Posterior vena cava (tissue), 2 donors: ENCODE data around the gene OR7G1. TPM values are rescaled to one million over a fixed set of nuclear protein-coding genes. Genes with fewer than 3 reads are reported as not detected.
"Not testable (repeated sequence)": the region's sequence is repeated elsewhere in the genome, so short reads cannot be mapped to it uniquely, and the experiment has no call there.

Experiments used
- DNase-seq: peaks from one replicate; pipeline ENCODE4 v3.0.0-alpha.2; 2020; ENCODE audit warnings: low spot score
- intact Hi-C, 2 donors: fragments of 100-400 bp; cut with DNase I; formaldehyde crosslinking; loops; one replicate each; pipeline versions ENCODE4 v1.14.1 to v1.14.2; 2022 to 2023
- total RNA-seq, 2 donors: library from RNA; stranded (reverse); fragmentation: NEBNext Ultra II Directional; extraction: Animal tissue kit (Norgen Biotek cat#: 25700); gene quantifications; one replicate each; pipeline ENCODE4 v1.2.1, GENCODE V29; 2021
- donor health status: DM: yes; HTN: yes; CAD: no.
- donor health status: DM: yes; HTN: yes; CAD: no.

OR7G1 gene
- total RNA-seq, 2 donors from 2014 or later = not detected

- intact Hi-C loops = no loop called here
- DNase-seq = no peak
Measured at GRCh38 chr19:9086761-9087160, 28.8 kb downstream of the OR7G1 start, which contains the start of gene OR1M1. Gene OR1M1, plus strand, starts transcription at chr19:9087061. Its CDS starts 6,184 bp downstream, at chr19:9093245.

DNA sequence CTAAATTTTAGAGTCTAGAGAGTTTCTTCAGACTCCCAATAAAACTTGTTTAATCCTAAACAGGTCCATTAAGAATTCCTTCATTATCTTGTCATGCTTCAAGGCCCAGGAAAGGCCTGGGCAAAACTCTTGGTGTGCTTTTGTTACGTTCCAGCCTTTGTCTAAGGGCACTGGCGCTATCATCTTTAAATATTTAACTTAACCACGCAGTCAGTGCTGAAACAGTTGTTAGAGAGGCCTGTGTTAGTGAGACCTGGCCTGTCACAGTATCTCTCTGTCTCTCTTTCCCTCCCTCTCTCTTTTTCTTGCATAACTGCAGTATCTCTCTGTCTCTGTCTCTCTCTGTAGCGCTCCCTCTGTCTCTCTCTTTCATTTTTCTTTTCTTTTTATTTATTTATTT is 36.9 kb downstream of the OR7G1 start:
- no peak for DNase-seq
- intact Hi-C loops = loop anchor here in 1 of 2 donors (5.0 kb wide), 1 partner anchor 421 kb away; no protein-coding TSS in a partner anchor

GRCh38 chr19:9076901-9077300 is 38.7 kb downstream of the OR7G1 start:
- DNase-seq = no peak
- intact Hi-C loops = loop anchor here in 1 of 2 donors (5.0 kb wide), 1 partner anchor 420 kb away; no protein-coding TSS in a partner anchor

DNA sequence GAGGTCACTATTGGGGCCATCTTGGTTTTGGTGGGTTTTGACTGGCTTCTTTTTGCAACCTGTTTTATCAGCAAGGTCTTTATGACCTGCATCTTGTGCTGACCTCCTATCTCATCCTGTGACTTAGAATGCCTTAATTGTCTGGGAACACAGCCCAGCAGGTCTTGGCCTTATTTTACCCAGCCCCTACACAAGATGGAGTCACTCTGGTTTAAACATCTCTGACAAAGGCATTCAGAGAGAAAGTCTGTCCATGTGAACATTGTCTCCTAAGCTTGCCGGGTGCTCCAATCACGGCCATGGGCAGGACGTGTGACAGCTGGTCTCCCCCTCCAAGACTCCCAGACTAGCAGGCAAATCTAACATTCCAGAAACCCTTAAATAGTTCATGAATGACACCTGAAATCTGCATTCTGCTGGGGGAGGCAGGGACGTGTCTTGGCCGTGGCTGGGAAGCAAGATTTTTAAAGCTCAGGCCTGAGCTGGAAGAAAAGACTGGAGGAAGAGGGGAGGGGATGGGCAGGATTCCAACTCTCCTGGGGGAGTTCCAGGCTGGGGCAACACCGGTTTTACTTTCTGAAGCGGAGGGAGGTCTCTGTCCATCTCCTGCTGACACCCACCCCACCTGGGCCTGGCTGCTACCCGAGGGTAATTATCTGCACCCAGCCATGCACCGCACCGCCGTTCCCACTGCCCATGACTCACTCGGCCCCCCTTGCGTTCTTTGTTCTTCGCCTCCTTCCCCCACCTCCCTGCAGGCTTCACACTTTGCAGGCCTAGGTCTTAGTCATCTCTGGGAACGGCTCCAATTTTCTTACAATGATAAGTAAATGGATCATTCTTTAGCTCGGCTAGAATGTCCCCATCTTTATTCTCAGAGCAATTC is 40.3 kb downstream of the OR7G1 start:
- intact Hi-C loops = loop anchor here in 1 of 2 donors (5.0 kb wide), 1 partner anchor 418 kb away; no protein-coding TSS in a partner anchor
- peak; percentile 86 for DNase-seq

DNA sequence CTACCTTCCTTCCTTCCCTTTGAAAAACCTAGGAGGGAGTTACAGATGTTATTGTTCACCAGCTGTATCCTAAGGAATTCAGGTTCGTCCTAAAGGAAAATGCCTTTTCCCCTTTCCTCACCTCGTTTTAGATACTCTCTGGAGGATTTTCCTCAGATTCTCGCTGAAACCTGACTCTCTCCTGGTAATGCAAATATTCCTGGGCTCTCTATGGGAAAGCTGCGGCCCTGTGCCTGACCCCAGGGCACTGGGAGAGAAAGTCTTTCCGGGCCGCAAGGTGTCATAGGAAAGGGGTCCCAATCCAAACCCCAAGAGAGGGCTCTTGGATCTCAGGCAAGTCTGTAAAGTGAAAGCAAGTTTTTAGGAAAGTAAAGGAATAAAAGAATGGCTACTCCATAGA is 41.8 kb downstream of the OR7G1 start:
- intact Hi-C loops = no loop called here
- no peak for DNase-seq

- intact Hi-C loops, DNase-seq: not testable (repeated sequence)
Measured at GRCh38 chr19:9071720-9072119, 43.8 kb downstream of the OR7G1 start.

GRCh38 chr19:9070066-9070465 is 45.5 kb downstream of the OR7G1 start:
- intact Hi-C loops = no loop called here

DNA sequence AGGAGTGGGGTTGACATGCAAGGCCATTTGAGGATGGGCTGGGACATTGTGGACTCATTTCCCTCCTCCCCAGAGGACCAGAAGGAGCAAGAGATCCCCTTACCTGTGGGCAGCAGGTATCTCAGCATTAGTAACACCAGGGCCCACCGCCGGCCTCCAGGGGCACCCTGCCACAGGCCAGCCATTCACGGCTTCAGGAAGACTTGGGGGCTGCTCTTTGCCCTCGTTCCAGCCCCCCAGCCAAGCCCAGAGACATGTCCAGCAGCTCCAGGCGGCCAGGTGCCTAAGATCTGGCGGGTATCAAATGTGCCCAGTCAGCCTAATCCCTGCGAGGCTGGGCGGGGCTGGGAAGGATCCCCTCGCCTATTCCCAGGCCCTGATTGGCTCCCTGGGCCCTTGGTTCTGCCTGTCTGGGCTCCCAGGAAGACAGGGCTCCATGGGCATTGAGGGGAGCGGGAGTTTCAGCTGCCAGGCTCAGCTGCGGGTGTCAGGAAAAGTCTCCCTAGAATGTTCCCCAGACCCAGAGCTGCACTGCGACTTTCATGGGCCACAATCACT is 50.0 kb downstream of the OR7G1 start:
- DNase-seq = no peak
- intact Hi-C loops = no loop called here

More at GRCh38 chr19:9070066-9070465, 45.5 kb downstream of the OR7G1 start:
- no peak for DNase-seq

Other genes starting within 250 kb of the OR7G1 start
- gene MUC16, start 105.4 kb downstream of the OR7G1 start, total RNA-seq = under 1 TPM; under 0.01 to 0.10 TPM
- not detected for gene OR1M1, start 28.7 kb downstream of the OR7G1 start, total RNA-seq
- not detected for gene OR7G2, start 8.3 kb downstream of the OR7G1 start, total RNA-seq
- not detected for gene OR7G3, start 11.2 kb upstream of the OR7G1 start, total RNA-seq
- gene ZNF317, start 24.6 kb upstream of the OR7G1 start, total RNA-seq = 10 to 100 TPM; 16.5 to 22.7 TPM
- gene OR7D2, start 63.2 kb upstream of the OR7G1 start, total RNA-seq = not detected
- gene OR7D4, start 103.8 kb upstream of the OR7G1 start, total RNA-seq = not detected
- not detected for gene OR7E24, start 135.2 kb upstream of the OR7G1 start, total RNA-seq
- gene ZNF699, start 194.1 kb upstream of the OR7G1 start, total RNA-seq = 1 to 10 TPM; 7.0 to 7.5 TPM
- 10 to 100 TPM; 14.2 to 19.9 TPM for gene ZNF559, start 208.4 kb upstream of the OR7G1 start, total RNA-seq
- 1 to 10 TPM; 1.9 to 4.0 TPM for gene ZNF177, start 247.2 kb upstream of the OR7G1 start, total RNA-seq